IMR-90 (cell line): Measurements from ENCODE around the gene RFXANK.

ENCODE experiments used
- CEBPB ChIP-seq: IDR thresholded peaks from 2 replicates; pipeline ENCODE4 v1.6.1; 2012; ENCODE audit warnings: low read depth, low read length, improper control_type of control experiment
- MAZ ChIP-seq: IDR thresholded peaks from 2 replicates; pipeline ENCODE4 v1.6.1; 2012; ENCODE audit warnings: low read depth, mild to moderate bottlenecking, low read length, improper control_type of control experiment, moderate library complexity, borderline replicate concordance
- MXI1 ChIP-seq: IDR thresholded peaks from 2 replicates; pipeline ENCODE4 v1.6.1; 2012; ENCODE audit warnings: low read depth, mild to moderate bottlenecking, low read length, moderate library complexity, borderline replicate concordance
- POLR2A ChIP-seq: IDR thresholded peaks from 2 replicates; pipeline ENCODE4 v1.6.1; 2012; ENCODE audit warnings: mild to moderate bottlenecking, low read depth, low read length
- RAD21 ChIP-seq: IDR thresholded peaks from 2 replicates; pipeline ENCODE4 v1.6.1; 2012; ENCODE audit warnings: low read length, improper control_type of control experiment
- RFX5 ChIP-seq: IDR thresholded peaks from 2 replicates; pipeline ENCODE4 v1.8.0; 2012; ENCODE audit warnings: low read depth, mild to moderate bottlenecking, low read length, moderate library complexity
- TF ChIP-seq, protein P1 (sequence below): conservative IDR thresholded peaks from 2 replicates; pipeline ENCODE4 v1.5.1; 2012; ENCODE audit warnings: mild to moderate bottlenecking, low read depth, low read length, improper control_type of control experiment

GRCh38 chr19:19211499-19212420 is 19.7 kb downstream of the RFXANK start, which contains the start of gene NCAN:
- TF ChIP-seq RAD21 = no peak
- TF ChIP-seq, protein P1, sequence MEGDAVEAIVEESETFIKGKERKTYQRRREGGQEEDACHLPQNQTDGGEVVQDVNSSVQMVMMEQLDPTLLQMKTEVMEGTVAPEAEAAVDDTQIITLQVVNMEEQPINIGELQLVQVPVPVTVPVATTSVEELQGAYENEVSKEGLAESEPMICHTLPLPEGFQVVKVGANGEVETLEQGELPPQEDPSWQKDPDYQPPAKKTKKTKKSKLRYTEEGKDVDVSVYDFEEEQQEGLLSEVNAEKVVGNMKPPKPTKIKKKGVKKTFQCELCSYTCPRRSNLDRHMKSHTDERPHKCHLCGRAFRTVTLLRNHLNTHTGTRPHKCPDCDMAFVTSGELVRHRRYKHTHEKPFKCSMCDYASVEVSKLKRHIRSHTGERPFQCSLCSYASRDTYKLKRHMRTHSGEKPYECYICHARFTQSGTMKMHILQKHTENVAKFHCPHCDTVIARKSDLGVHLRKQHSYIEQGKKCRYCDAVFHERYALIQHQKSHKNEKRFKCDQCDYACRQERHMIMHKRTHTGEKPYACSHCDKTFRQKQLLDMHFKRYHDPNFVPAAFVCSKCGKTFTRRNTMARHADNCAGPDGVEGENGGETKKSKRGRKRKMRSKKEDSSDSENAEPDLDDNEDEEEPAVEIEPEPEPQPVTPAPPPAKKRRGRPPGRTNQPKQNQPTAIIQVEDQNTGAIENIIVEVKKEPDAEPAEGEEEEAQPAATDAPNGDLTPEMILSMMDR = no peak
- no peak for TF ChIP-seq POLR2A
- TF ChIP-seq MXI1 = no peak
- TF ChIP-seq CEBPB = no peak
- no peak for TF ChIP-seq MAZ
- TF ChIP-seq RFX5 = no peak
